HG03457 (cell line): ENCODE results near the gene SVIP.

ENCODE experiments used
- ATAC-seq: cut with Tn5 transposase; IDR thresholded peaks from one replicate; pipeline ENCODE4 v1.9.1; 2021; ENCODE audit warnings: moderate number of reproducible peaks; ENCODE audit not compliant: unreplicated experiment

The SVIP gene

DNA sequence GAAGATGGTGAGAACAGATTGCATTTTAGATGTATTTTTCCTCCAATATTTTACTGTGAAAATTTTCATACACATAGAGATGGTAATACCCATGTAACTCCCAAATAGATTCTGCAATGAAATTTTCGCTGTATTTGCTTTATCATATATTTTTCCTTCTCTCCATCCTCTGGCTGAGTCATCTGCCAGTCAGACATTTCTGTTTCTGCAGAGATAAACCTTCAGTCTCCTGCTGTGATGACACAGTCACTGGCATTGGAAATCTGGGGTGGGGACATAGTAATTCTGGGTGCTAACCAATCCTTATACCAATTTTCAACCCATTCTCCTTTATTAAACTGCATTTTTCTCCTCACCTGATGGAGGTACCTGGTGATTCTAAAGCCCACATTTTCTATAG lies 33.7 kb downstream of the SVIP start:
- no peak for ATAC-seq

DNA sequence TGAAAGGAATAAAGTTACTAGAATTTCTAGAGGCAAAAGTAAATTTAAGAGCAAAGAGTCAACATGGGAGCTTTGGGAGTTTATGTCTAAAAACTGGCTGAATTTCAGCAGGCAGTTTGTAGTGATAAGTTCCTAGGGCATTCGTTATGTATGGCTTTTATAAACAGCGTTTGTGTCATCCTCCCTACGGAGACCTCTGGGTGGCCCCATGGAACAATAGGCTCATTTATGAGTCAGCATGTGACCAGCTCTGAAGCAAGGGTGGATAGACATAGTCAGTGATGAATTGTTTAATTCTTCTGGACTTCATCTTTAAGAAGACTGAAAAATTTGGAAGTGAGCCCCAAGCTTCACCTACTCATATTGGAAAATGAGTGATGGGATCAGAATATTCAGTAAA lies 37.1 kb downstream of the SVIP start:
- no peak for ATAC-seq

DNA sequence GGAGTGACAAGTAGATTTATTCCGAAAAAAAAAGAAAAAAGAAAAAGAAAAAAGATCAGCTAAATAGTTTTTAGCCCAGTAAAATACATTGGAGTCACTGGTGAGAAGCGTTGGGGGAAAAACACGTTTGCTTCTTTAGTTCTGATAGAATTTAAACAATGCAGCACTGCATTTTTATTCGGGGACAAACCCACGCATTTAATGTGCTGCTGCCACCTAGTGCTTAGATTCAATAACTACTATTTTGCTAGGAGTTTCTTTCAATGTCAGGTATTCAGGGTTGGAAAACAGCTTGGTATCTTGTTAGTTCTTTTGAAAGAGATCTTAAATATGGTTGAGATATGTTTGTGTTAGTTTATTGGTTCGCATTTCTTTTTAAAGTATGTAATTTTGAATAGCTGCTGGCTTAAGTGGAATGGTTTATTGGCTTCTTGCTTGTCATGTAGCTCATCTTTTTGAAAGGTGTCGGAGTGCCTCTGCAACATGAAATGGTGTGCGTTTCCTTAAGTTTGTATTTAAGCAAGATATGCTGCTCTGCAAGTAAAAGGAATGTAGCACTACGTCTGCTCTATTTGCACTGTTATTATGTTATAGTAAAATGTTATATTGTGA lies 41.9 kb downstream of the SVIP start:
- no peak for ATAC-seq

DNA sequence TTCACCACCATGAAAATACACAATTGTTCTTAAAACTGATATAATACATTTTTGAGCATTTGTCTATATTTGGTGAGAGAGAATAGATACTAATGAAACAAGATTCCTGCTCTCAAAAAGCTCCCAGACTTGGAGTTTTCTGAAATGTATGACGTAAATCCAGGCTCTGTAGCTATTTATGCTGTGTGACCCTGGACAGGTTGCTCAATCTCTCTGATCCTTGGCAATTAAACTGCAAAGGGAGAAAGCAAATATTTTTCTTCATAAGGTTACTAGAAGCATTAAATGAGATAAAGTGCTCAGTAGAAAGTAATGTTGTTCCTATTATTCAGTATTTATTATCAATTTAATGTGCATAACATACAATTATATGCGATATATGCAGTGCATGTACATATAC lies 42.5 kb downstream of the SVIP start:
- no peak for ATAC-seq

DNA sequence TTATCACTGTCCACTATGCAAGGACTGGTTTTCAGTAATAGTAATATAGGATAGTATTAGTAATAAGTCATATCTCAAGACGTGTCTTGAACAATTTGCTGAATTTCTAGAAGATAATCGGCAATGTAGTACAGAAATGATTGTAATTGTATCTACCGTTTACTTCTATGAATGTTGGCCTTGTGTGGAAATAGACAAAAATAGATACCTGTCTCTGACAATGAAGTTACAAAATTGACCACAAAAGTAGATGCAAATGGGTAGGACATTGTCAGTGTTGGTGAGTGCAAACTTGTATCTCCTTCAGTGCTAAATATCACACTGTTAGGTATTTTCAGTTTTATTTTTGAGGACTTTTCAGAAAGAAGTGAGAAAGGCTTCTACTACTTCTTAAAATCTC lies 43.1 kb downstream of the SVIP start:
- peak; percentile 68 for ATAC-seq

DNA sequence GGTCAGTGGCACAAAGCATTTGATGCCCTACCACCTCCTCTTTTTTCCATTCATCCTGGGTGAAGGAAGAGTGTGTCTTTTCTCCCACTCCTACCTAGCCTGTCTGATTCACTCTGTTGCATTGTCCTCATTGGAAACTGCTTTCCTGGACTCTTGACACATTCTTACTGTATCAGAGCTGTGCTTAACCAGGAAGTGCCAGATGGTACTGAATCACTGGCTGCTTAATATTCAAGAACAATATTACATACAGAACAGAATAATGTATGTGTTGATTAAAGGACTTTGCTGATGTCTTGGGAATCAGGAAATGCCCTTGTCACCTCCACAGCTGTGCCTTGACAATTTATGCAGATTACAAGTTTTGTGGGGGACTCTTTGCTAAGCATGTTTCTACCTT lies 44.4 kb downstream of the SVIP start:
- no peak for ATAC-seq

DNA sequence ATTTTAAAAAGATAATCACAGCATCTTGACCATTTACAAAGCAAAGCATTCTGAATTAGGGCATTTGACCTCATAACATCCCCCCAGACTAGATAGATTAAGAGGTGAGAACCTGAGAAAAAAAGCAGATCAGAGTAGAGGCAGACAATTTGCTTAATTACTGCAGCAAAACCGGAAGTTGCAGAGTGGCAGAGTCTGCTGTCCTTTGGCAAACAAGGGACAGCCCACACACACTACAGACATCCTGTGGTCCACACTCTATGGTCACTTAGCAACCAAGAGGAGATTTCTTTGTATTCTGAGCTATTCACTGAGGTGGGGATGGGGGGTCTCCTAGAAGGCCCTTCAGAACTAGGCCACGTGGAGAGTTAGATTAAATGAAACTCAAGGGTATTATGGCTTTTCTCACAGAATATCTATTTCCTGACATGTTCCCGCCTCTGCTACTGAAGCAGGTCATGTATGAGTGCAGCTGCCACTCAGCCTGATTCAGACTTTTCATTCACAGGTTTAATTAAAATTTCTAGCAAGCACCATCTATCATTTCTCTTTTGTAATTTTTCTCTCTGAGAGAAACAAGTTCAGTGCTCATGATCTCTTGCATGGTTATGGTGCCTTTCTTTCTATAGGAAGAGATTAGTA lies 48.5 kb downstream of the SVIP start:
- ATAC-seq = peak; percentile 93

DNA sequence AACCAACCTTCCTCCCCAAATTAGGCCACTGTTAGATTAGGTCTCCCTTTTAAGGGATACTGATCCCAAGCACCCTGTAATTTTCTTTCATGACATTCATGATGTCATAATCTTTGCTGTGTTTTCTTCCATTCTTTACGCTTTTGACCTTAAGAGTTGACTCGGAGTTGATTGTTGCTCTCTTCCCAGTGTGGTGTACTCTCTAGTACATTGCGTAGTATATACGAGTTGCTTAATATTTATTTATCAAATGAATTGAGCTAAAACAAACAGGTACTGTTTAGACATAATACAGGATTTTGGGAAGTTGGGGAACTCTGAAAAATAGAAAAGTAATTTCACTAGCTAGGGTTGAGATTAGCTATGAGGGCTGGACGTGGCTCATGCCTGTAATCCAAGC lies 49.8 kb downstream of the SVIP start:
- no peak for ATAC-seq

DNA sequence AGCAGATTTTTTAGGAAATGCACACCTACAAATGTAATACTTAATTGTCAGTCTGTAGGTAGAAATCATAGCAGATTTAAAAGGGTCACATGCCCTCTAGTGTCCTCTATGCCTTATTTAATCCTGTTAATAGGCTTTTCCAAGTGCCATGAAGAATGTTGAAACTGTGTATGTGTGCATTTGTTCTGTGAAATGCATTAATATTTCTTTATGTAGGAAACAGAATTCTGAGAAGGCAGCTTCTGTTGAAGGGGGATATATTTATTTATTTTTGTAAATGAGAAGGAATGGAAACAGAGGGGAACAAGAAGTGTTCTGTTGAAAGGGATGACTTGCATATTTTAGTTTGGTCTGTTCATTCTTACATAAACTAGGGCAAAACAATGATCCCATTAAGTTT lies 51.0 kb downstream of the SVIP start:
- no peak for ATAC-seq

DNA sequence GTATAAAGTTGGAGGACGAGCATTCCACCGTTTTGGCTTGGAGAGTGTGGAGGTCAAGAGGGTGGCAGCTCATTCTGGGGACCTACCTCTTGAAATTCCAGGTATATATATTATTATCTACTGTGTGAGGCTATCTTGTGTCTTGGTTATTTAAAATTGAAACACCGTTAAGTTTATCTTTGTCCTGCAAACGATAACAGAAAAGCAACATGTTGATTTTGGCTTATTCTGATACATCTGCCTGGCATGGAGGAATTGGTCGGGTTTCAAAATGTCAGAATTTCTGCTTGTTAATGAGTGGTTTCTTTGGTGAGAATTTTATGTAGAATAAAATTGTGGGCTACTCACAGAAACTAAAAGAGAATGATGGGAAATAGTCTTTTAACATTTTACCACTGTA lies 54.4 kb downstream of the SVIP start:
- no peak for ATAC-seq

DNA sequence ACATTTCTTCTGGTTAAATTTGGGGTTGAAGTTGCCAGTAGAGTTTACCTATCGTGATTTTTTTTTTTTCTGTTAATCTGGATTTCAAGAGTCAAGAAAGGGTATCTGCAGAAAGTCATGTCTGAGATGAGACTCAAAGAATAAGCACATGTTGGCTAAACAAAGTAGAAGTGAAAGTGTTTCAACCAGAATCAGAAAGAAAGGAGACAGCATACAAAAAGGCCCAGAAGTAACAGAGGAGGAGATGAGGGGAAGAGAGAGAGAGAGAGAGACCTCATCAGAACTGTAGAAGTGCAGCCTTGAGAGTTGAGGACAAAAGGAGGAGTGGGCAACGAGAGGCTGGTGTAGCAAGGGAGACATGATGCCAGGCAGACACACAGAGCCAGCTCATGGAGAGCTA lies 54.9 kb downstream of the SVIP start:
- no peak for ATAC-seq

DNA sequence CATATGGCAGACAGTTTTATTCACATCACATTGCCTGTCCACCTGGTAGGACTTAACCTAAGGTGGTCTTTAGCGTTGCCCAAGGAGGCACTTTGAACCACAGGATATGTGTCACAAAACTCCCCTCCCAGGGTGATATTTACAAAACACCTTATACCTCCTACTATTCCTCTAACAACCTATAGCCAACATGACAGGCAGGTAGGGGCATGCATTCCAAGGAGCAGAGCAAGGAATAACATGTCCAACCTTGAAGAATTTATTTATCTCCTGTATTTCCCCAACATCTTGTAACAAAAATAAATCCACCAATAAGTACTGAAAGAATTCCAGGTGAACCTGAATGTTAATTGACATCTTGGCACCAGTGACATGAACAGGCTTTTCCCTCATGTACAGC lies 60.5 kb downstream of the SVIP start:
- ATAC-seq = no peak
